Esophagus squamous epithelium (tissue), 4 donors: Measurements from ENCODE around the gene NKX2-3.

Experiments
- POLR2A ChIP-seq, 4 donors: fragments of 450-650 bp; IDR thresholded peaks; one replicate each; pipeline ENCODE4 v1.6.1; 2017; ENCODE audit warnings: antibody characterized with exemption in 4 of 4, mild to moderate bottlenecking in 4 of 4, moderate library complexity in 3 of 4
- TF ChIP-seq, protein P1 (sequence below), 6 experiments: fragments of 450-650 bp in 4 of 6; fragments of 200-600 bp in 2 of 6; sonication (generic) in 2 of 6; IDR thresholded peaks; one replicate each; pipeline ENCODE4 v1.5.1; 2016 to 2019; ENCODE audit warnings: antibody characterized with exemption in 6 of 6, mild to moderate bottlenecking in 4 of 6, moderate library complexity in 4 of 6

DNA sequence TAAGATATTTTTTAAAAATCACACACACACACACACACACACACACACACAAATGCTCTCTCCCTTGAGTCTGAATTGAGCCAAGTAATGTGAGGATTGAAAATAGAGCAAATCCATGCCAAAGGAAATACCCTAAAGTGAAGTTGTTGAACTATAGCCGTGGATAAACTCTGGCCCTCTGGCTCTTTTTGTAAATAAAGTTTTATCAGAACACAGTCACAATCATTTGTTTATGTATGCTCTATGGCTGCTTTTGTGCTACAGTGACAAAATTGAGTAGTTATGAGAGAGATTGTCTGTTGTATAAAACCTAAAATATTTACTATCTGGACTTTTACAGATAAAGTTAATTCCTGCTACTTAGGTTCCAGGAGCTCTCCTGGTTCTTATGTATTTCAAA, 39.1 kb downstream of the NKX2-3 start:
- no peak for TF ChIP-seq POLR2A (IDR thresholded peaks at IDR 0.05)
- TF ChIP-seq, protein P1, sequence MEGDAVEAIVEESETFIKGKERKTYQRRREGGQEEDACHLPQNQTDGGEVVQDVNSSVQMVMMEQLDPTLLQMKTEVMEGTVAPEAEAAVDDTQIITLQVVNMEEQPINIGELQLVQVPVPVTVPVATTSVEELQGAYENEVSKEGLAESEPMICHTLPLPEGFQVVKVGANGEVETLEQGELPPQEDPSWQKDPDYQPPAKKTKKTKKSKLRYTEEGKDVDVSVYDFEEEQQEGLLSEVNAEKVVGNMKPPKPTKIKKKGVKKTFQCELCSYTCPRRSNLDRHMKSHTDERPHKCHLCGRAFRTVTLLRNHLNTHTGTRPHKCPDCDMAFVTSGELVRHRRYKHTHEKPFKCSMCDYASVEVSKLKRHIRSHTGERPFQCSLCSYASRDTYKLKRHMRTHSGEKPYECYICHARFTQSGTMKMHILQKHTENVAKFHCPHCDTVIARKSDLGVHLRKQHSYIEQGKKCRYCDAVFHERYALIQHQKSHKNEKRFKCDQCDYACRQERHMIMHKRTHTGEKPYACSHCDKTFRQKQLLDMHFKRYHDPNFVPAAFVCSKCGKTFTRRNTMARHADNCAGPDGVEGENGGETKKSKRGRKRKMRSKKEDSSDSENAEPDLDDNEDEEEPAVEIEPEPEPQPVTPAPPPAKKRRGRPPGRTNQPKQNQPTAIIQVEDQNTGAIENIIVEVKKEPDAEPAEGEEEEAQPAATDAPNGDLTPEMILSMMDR (IDR thresholded peaks at IDR 0.05), result no peak
